Measurements from ENCODE around the gene SLC16A4. TPM values are rescaled to one million over a fixed set of nuclear protein-coding genes. Genes with fewer than 3 reads are reported as not detected.
A peak's percentile ranks its signal among the peaks of the same experiment; 100 is the strongest.

The SLC16A4 gene
- total and polyA plus RNA-seq, 2 of the 8 experiments (the other 6 are each of a cell fraction or from before 2014, with no cell fraction given): 0.30 to 0.43 TPM

GRCh38 chr1:110338309-110338885, 52.4 kb downstream of the SLC16A4 start (continued):
- TF ChIP-seq TAF1 (IDR thresholded peaks at IDR 0.05; ENCODE audit: low read depth, low read length) (peak; percentile 71; the same call in 1 of the 2 replicates), EGR1 (IDR thresholded peaks at IDR 0.05; ENCODE audit: borderline replicate concordance, low read depth, low read length) (no peak), HDAC2 (IDR thresholded peaks at IDR 0.05; ENCODE audit: borderline replicate concordance in 1 of 2, low read depth in 2 of 2, low read length in 2 of 2) (peak in 1 of 2 experiments; percentile 74; a peak in 1 of 4 replicates), CHD2 (IDR thresholded peaks at IDR 0.05; ENCODE audit: low read length) (no peak), TAF7 (optimal IDR thresholded peaks at IDR 0.05; ENCODE audit: borderline replicate concordance, low read depth, low read length) (peak; percentile 76), EZH2 (IDR thresholded peaks at IDR 0.05; ENCODE audit: low read depth, low read length, severe bottlenecking) (no peak), KDM5A (IDR thresholded peaks at IDR 0.05; ENCODE audit: low read length) (peak; percentile 58; the same call in 1 of the 2 replicates), POLR2AphosphoS5 (IDR thresholded peaks at IDR 0.05; ENCODE audit: low read depth, low read length) (peak; percentile 72), FOSL1 (IDR thresholded peaks at IDR 0.05; ENCODE audit: insufficient read depth, low read depth, low read length) (no peak), JUND (IDR thresholded peaks at IDR 0.05; ENCODE audit: low read length) (0 out of 2 replicates have a peak, but pooled peaks have one; percentile 35)
- TF ChIP-seq, protein P1, sequence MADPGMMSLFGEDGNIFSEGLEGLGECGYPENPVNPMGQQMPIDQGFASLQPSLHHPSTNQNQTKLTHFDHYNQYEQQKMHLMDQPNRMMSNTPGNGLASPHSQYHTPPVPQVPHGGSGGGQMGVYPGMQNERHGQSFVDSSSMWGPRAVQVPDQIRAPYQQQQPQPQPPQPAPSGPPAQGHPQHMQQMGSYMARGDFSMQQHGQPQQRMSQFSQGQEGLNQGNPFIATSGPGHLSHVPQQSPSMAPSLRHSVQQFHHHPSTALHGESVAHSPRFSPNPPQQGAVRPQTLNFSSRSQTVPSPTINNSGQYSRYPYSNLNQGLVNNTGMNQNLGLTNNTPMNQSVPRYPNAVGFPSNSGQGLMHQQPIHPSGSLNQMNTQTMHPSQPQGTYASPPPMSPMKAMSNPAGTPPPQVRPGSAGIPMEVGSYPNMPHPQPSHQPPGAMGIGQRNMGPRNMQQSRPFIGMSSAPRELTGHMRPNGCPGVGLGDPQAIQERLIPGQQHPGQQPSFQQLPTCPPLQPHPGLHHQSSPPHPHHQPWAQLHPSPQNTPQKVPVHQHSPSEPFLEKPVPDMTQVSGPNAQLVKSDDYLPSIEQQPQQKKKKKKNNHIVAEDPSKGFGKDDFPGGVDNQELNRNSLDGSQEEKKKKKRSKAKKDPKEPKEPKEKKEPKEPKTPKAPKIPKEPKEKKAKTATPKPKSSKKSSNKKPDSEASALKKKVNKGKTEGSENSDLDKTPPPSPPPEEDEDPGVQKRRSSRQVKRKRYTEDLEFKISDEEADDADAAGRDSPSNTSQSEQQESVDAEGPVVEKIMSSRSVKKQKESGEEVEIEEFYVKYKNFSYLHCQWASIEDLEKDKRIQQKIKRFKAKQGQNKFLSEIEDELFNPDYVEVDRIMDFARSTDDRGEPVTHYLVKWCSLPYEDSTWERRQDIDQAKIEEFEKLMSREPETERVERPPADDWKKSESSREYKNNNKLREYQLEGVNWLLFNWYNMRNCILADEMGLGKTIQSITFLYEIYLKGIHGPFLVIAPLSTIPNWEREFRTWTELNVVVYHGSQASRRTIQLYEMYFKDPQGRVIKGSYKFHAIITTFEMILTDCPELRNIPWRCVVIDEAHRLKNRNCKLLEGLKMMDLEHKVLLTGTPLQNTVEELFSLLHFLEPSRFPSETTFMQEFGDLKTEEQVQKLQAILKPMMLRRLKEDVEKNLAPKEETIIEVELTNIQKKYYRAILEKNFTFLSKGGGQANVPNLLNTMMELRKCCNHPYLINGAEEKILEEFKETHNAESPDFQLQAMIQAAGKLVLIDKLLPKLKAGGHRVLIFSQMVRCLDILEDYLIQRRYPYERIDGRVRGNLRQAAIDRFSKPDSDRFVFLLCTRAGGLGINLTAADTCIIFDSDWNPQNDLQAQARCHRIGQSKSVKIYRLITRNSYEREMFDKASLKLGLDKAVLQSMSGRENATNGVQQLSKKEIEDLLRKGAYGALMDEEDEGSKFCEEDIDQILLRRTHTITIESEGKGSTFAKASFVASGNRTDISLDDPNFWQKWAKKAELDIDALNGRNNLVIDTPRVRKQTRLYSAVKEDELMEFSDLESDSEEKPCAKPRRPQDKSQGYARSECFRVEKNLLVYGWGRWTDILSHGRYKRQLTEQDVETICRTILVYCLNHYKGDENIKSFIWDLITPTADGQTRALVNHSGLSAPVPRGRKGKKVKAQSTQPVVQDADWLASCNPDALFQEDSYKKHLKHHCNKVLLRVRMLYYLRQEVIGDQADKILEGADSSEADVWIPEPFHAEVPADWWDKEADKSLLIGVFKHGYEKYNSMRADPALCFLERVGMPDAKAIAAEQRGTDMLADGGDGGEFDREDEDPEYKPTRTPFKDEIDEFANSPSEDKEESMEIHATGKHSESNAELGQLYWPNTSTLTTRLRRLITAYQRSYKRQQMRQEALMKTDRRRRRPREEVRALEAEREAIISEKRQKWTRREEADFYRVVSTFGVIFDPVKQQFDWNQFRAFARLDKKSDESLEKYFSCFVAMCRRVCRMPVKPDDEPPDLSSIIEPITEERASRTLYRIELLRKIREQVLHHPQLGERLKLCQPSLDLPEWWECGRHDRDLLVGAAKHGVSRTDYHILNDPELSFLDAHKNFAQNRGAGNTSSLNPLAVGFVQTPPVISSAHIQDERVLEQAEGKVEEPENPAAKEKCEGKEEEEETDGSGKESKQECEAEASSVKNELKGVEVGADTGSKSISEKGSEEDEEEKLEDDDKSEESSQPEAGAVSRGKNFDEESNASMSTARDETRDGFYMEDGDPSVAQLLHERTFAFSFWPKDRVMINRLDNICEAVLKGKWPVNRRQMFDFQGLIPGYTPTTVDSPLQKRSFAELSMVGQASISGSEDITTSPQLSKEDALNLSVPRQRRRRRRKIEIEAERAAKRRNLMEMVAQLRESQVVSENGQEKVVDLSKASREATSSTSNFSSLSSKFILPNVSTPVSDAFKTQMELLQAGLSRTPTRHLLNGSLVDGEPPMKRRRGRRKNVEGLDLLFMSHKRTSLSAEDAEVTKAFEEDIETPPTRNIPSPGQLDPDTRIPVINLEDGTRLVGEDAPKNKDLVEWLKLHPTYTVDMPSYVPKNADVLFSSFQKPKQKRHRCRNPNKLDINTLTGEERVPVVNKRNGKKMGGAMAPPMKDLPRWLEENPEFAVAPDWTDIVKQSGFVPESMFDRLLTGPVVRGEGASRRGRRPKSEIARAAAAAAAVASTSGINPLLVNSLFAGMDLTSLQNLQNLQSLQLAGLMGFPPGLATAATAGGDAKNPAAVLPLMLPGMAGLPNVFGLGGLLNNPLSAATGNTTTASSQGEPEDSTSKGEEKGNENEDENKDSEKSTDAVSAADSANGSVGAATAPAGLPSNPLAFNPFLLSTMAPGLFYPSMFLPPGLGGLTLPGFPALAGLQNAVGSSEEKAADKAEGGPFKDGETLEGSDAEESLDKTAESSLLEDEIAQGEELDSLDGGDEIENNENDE (IDR thresholded peaks at IDR 0.05; ENCODE audit: insufficient replicate concordance, low read length): no peak

All from H1 (cell line).